ENCODE data around the gene GTPBP4. TPM values are rescaled to one million over a fixed set of nuclear protein-coding genes. Genes with fewer than 3 reads are reported as not detected.
A peak's percentile ranks its signal among the peaks of the same experiment; 100 is the strongest.

Gene GTPBP4
- total and polyA plus RNA-seq, 9 of the 15 experiments (the other 6 are each of a cell fraction or from before 2014, with no cell fraction given): 79.0 to 155 (median 128) TPM

- TF ChIP-seq ATF6 (CRISPR knock-in tag; IDR thresholded peaks at IDR 0.05) (no peak; the same call in 1 of the 2 replicates), MEF2D (tag; conservative IDR thresholded peaks at IDR 0.05; ENCODE audit: low read depth) (no peak), C11orf30 (IDR thresholded peaks at IDR 0.05; ENCODE audit: low read depth) (peak; percentile 95), NUFIP1 (IDR thresholded peaks at IDR 0.05; ENCODE audit: partially characterized antibody) (no peak), CREBBP (IDR thresholded peaks at IDR 0.05; ENCODE audit: low read depth, low read length) (no peak), RBM15 (IDR thresholded peaks at IDR 0.05; ENCODE audit: insufficient read depth, low read length) (no peak), TEAD4 (IDR thresholded peaks at IDR 0.05; ENCODE audit: low read length) (no peak), TEAD4 (CRISPR knock-in tag; IDR thresholded peaks at IDR 0.05; ENCODE audit: borderline replicate concordance) (no peak), MTF1 (CRISPR knock-in tag; IDR thresholded peaks at IDR 0.05; ENCODE audit: borderline replicate concordance) (no peak), NFE2L1 (tag; IDR thresholded peaks at IDR 0.05; ENCODE audit: borderline replicate concordance, low read depth) (no peak), HDAC1 (IDR thresholded peaks at IDR 0.05) (peak in 1 of 2 experiments; percentile 98; a peak in 2 of 4 replicates), CREM (IDR thresholded peaks at IDR 0.05; ENCODE audit: low read depth) (peak; percentile 98), CHCHD3 (CRISPR knock-in tag; IDR thresholded peaks at IDR 0.05) (no peak), RUNX1 (IDR thresholded peaks at IDR 0.05; ENCODE audit: low read depth) (no peak), FOXP4 (CRISPR knock-in tag; IDR thresholded peaks at IDR 0.05; ENCODE audit: borderline replicate concordance) (no peak), RBM14 (IDR thresholded peaks at IDR 0.05; ENCODE audit: borderline replicate concordance, insufficient read depth, low read depth, low read length) (no peak), MEIS2 (IDR thresholded peaks at IDR 0.05; ENCODE audit: partially characterized antibody) (no peak), DIDO1 (tag; IDR thresholded peaks at IDR 0.05; ENCODE audit: low read depth) (no peak; the same call in 1 of the 2 replicates), ZNF695 (CRISPR knock-in tag; IDR thresholded peaks at IDR 0.05) (no peak), ZNF263 (CRISPR knock-in tag; IDR thresholded peaks at IDR 0.05; ENCODE audit: borderline replicate concordance) (0 out of 2 replicates have a peak, but pooled peaks have one; percentile 46), ZNF140 (CRISPR knock-in tag; IDR thresholded peaks at IDR 0.05) (no peak), E4F1 (CRISPR knock-in tag; IDR thresholded peaks at IDR 0.05; ENCODE audit: borderline replicate concordance) (peak; percentile 84; the same call in 1 of the 2 replicates)
Observed at GRCh38 chr10:987870-988666, at the start of gene GTPBP4 (continued).

All from K562 (cell line).